ENCODE measurements around the gene ZMIZ1. TPM values are rescaled to one million over a fixed set of nuclear protein-coding genes. Genes with fewer than 3 reads are reported as not detected.
A peak's percentile ranks its signal among the peaks of the same experiment; 100 is the strongest.

Gene ZMIZ1
- total RNA-seq, 1 donor from 2014 or later = 93.9 TPM

GRCh38 chr10:79242620-79243152, 173.9 kb downstream of the ZMIZ1 start:
- ChIA-PET CTCF (interaction anchor here (1.3 kb wide), 1 partner anchor 105 kb away, joined by 3 read pairs; no protein-coding TSS in a partner anchor), POLR2A (interaction anchor here (0.5 to 12.4 kb wide), 13 partner anchors 8 to 1208 kb away, joined by 3 to 350 read pairs (median 4); partner anchors contain the start of genes PPIF and RPS24)
- H3K27ac Mint-ChIP-seq = peak overlapping the region; percentile 50
- intact Hi-C loops (cut with micrococcal nuclease) = loop anchor here (1.0 to 10.0 kb wide), 10 partner anchors 8 to 1368 kb away; partner anchors contain the start of genes RPS24 and TSPAN14
- TF ChIP-seq, protein P1, sequence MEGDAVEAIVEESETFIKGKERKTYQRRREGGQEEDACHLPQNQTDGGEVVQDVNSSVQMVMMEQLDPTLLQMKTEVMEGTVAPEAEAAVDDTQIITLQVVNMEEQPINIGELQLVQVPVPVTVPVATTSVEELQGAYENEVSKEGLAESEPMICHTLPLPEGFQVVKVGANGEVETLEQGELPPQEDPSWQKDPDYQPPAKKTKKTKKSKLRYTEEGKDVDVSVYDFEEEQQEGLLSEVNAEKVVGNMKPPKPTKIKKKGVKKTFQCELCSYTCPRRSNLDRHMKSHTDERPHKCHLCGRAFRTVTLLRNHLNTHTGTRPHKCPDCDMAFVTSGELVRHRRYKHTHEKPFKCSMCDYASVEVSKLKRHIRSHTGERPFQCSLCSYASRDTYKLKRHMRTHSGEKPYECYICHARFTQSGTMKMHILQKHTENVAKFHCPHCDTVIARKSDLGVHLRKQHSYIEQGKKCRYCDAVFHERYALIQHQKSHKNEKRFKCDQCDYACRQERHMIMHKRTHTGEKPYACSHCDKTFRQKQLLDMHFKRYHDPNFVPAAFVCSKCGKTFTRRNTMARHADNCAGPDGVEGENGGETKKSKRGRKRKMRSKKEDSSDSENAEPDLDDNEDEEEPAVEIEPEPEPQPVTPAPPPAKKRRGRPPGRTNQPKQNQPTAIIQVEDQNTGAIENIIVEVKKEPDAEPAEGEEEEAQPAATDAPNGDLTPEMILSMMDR (IDR thresholded peaks at IDR 0.05) = no peak
- peak overlapping the region; percentile 84 for H3K4me3 Mint-ChIP-seq
- H3K27me3 Mint-ChIP-seq = no peaks in the 10 kb centered on the region
- peaks cover 3% of the 10 kb centered on the region for H3K36me3 Mint-ChIP-seq (ENCODE audit: low read depth)
- DNase-seq (peak; percentile 71), ATAC-seq (ENCODE audit: low read depth) (peak; percentile 52)
- peaks cover 57% of the 10 kb centered on the region for H3K4me1 Mint-ChIP-seq
- H3K9me3 Mint-ChIP-seq = no peaks in the 10 kb centered on the region

GRCh38 chr10:79243181-79244067, 174.7 kb downstream of the ZMIZ1 start:
- TF ChIP-seq, protein P1 (IDR thresholded peaks at IDR 0.05) = no peak
- ChIA-PET CTCF (interaction anchor here (1.3 kb wide), 1 partner anchor 105 kb away, joined by 3 read pairs; no protein-coding TSS in a partner anchor), POLR2A (interaction anchor here (0.5 to 12.4 kb wide), 10 partner anchors 17 to 104 kb away, joined by 3 to 350 read pairs (median 20); partner anchors contain the start of gene PPIF)
- ATAC-seq (ENCODE audit: low read depth) (peak; percentile 51), DNase-seq (peak; percentile 68)
- Mint-ChIP-seq H3K27me3 (no peaks in the 10 kb centered on the region), H3K27ac (peak overlapping the region; percentile 98), H3K4me3 (peak overlapping the region; percentile 87), H3K9me3 (no peaks in the 10 kb centered on the region), H3K4me1 (peaks cover 64% of the 10 kb centered on the region), H3K36me3 (ENCODE audit: low read depth) (peaks cover 5% of the 10 kb centered on the region)
- intact Hi-C loops (cut with micrococcal nuclease) = loop anchor here (1.0 to 10.0 kb wide), 5 partner anchors 43 to 1369 kb away; partner anchors contain the start of genes RPS24 and TSPAN14

- peak overlapping the region; percentile 87 for H3K4me3 Mint-ChIP-seq
- H3K27ac Mint-ChIP-seq = peak overlapping the region; percentile 98
- intact Hi-C loops (cut with micrococcal nuclease) = loop anchor here (10.0 kb wide), 2 partner anchors 1211 to 1369 kb away; partner anchors contain the start of gene TSPAN14
- ATAC-seq (ENCODE audit: low read depth) (no peak), DNase-seq (no peak)
- TF ChIP-seq, protein P1 (IDR thresholded peaks at IDR 0.05) = no peak
- no peaks in the 10 kb centered on the region for H3K27me3 Mint-ChIP-seq
- H3K9me3 Mint-ChIP-seq = no peaks in the 10 kb centered on the region
- peaks cover 5% of the 10 kb centered on the region for H3K36me3 Mint-ChIP-seq (ENCODE audit: low read depth)
- peaks cover 70% of the 10 kb centered on the region for H3K4me1 Mint-ChIP-seq
- ChIA-PET POLR2A (interaction anchor here (1.0 to 12.4 kb wide), 6 partner anchors 17 to 201 kb away, joined by 3 to 350 read pairs (median 30); partner anchors contain the start of gene PPIF), CTCF (no interaction called here)
These were observed 175.3 kb downstream of the ZMIZ1 start for GRCh38 chr10:79244068-79244442.

- ChIA-PET POLR2A (interaction anchor here (0.6 to 12.4 kb wide), 10 partner anchors 16 to 200 kb away, joined by 3 to 350 read pairs (median 6); partner anchors contain the start of gene PPIF), CTCF (interaction anchor here (1.2 to 1.3 kb wide), 2 partner anchors 9 to 42 kb away, joined by 3 to 5 read pairs; no protein-coding TSS in a partner anchor)
- DNase-seq (peak; percentile 52), ATAC-seq (ENCODE audit: low read depth) (peak; percentile 30)
- TF ChIP-seq, protein P1 (IDR thresholded peaks at IDR 0.05) = no peak
- Mint-ChIP-seq H3K4me3 (peak overlapping the region; percentile 87), H3K27me3 (no peaks in the 10 kb centered on the region), H3K9me3 (no peaks in the 10 kb centered on the region), H3K27ac (peak overlapping the region; percentile 98), H3K4me1 (peaks cover 79% of the 10 kb centered on the region), H3K36me3 (ENCODE audit: low read depth) (peaks cover 5% of the 10 kb centered on the region)
- intact Hi-C loops (cut with micrococcal nuclease) = loop anchor here (1.0 to 10.0 kb wide), 5 partner anchors 102 to 1370 kb away; partner anchors contain the start of genes PPIF and TSPAN14
These were observed 176.2 kb downstream of the ZMIZ1 start for GRCh38 chr10:79244841-79245504.
